ENCODE measurements around the gene VSTM2A.

The VSTM2A gene

DNA sequence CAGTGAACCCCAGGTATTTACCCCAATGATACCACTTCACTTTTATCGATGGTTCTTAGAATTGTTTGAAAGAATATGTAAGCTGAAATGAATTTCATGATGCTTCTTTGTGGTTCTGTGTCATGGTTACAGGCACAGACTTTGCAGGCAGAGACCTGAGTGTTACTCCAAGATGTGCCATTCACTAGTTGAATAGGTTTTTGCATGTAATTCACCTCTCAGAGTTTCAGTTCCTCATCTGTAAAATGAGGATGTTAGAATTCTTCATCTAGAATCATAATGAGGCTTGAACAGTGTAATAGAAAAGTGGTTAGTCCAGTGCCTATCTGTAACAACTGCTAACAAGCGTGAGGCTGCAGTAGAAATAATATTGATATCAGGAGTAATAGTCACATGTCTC is 54.6 kb downstream of the VSTM2A start:
- in situ Hi-C loops (cut with HindIII; ENCODE audit: low sequenced_read_pairs): no loop called here

- in situ Hi-C loops (cut with HindIII; ENCODE audit: low sequenced_read_pairs): no loop called here
Observed at GRCh38 chr7:54615537-54615936, 73.4 kb downstream of the VSTM2A start.

Data from DLD1 (cell line).